HEK293T (cell line): ENCODE measurements around the gene LPIN3.
A peak's percentile ranks its signal among the peaks of the same experiment; 100 is the strongest.

Source experiments
- CTCF ChIA-PET: fragments of 350-600 bp; formaldehyde crosslinking; extraction: SDS; loops from one replicate; lab custom pipeline; 2021; ENCODE audit warnings: antibody characterized with exemption, inconsistent platforms; lab: Yijun Ruan, JAX
- POLR2A ChIA-PET: fragments of 350-600 bp; formaldehyde crosslinking; extraction: SDS; loops from one replicate; lab custom pipeline; 2020; ENCODE audit warnings: antibody characterized with exemption, inconsistent platforms; lab: Yijun Ruan, JAX
- DNase-seq: peaks from one replicate; pipeline ENCODE4 v3.0.0; 2012; ENCODE audit warnings: mixed read lengths; ENCODE audit errors: extremely low spot score
- ARNT ChIP-seq: fragments of 450-650 bp; IDR thresholded peaks from 2 replicates; pipeline ENCODE4 v1.6.1; 2017; ENCODE audit warnings: mild to moderate bottlenecking
- BHLHE40 ChIP-seq: fragments of 450-650 bp; IDR thresholded peaks from 2 replicates; pipeline ENCODE4 v1.6.1; 2016; ENCODE audit warnings: mild to moderate bottlenecking, moderate library complexity, borderline replicate concordance
- CTBP1 ChIP-seq: fragments of 450-650 bp; IDR thresholded peaks from 2 replicates; pipeline ENCODE4 v1.6.1; 2016; ENCODE audit warnings: borderline replicate concordance
- ELF4 ChIP-seq: fragments of 450-650 bp; IDR thresholded peaks from 2 replicates; pipeline ENCODE4 v1.6.1; 2017; ENCODE audit warnings: antibody characterized with exemption
- FOXA1 ChIP-seq: fragments of 450-650 bp; IDR thresholded peaks from 2 replicates; pipeline ENCODE4 v1.6.1; 2016; ENCODE audit warnings: mild to moderate bottlenecking
- FOXK2 ChIP-seq: fragments of 450-650 bp; IDR thresholded peaks from 2 replicates; pipeline ENCODE4 v1.6.1; 2016; ENCODE audit warnings: mild to moderate bottlenecking
- FOXM1 ChIP-seq: fragments of 450-650 bp; IDR thresholded peaks from 2 replicates; pipeline ENCODE4 v1.6.1; 2017; ENCODE audit warnings: mild to moderate bottlenecking, borderline replicate concordance
- HDGF ChIP-seq: fragments of 450-650 bp; IDR thresholded peaks from 2 replicates; pipeline ENCODE4 v1.6.1; 2017; ENCODE audit warnings: antibody characterized with exemption, borderline replicate concordance
- L3MBTL2 ChIP-seq: fragments of 450-650 bp; conservative IDR thresholded peaks from 2 replicates; pipeline ENCODE4 v1.6.1; 2016; ENCODE audit warnings: mild to moderate bottlenecking
- LEF1 ChIP-seq: fragments of 450-650 bp; IDR thresholded peaks from 2 replicates; pipeline ENCODE4 v1.6.1; 2017; ENCODE audit warnings: mild to moderate bottlenecking, borderline replicate concordance
- NFRKB ChIP-seq: fragments of 450-650 bp; IDR thresholded peaks from 2 replicates; pipeline ENCODE4 v1.6.1; 2016; ENCODE audit warnings: mild to moderate bottlenecking, moderate library complexity
- SP1 ChIP-seq: fragments of 450-650 bp; IDR thresholded peaks from 2 replicates; pipeline ENCODE4 v1.6.1; 2017
- SUZ12 ChIP-seq: fragments of 450-650 bp; IDR thresholded peaks from 2 replicates; pipeline ENCODE4 v1.6.1; 2016; ENCODE audit warnings: mild to moderate bottlenecking
- TARDBP ChIP-seq: fragments of 450-650 bp; IDR thresholded peaks from 2 replicates; pipeline ENCODE4 v1.6.1; 2016
- ZNF384 ChIP-seq: fragments of 450-650 bp; IDR thresholded peaks from 2 replicates; pipeline ENCODE4 v1.6.1; 2016
- TF ChIP-seq, protein P1 (sequence below): fragments of 450-650 bp; IDR thresholded peaks from 2 replicates; pipeline ENCODE4 v1.6.1; 2016

The LPIN3 gene, protein sequence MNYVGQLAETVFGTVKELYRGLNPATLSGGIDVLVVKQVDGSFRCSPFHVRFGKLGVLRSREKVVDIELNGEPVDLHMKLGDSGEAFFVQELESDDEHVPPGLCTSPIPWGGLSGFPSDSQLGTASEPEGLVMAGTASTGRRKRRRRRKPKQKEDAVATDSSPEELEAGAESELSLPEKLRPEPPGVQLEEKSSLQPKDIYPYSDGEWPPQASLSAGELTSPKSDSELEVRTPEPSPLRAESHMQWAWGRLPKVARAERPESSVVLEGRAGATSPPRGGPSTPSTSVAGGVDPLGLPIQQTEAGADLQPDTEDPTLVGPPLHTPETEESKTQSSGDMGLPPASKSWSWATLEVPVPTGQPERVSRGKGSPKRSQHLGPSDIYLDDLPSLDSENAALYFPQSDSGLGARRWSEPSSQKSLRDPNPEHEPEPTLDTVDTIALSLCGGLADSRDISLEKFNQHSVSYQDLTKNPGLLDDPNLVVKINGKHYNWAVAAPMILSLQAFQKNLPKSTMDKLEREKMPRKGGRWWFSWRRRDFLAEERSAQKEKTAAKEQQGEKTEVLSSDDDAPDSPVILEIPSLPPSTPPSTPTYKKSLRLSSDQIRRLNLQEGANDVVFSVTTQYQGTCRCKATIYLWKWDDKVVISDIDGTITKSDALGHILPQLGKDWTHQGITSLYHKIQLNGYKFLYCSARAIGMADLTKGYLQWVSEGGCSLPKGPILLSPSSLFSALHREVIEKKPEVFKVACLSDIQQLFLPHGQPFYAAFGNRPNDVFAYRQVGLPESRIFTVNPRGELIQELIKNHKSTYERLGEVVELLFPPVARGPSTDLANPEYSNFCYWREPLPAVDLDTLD

DNA sequence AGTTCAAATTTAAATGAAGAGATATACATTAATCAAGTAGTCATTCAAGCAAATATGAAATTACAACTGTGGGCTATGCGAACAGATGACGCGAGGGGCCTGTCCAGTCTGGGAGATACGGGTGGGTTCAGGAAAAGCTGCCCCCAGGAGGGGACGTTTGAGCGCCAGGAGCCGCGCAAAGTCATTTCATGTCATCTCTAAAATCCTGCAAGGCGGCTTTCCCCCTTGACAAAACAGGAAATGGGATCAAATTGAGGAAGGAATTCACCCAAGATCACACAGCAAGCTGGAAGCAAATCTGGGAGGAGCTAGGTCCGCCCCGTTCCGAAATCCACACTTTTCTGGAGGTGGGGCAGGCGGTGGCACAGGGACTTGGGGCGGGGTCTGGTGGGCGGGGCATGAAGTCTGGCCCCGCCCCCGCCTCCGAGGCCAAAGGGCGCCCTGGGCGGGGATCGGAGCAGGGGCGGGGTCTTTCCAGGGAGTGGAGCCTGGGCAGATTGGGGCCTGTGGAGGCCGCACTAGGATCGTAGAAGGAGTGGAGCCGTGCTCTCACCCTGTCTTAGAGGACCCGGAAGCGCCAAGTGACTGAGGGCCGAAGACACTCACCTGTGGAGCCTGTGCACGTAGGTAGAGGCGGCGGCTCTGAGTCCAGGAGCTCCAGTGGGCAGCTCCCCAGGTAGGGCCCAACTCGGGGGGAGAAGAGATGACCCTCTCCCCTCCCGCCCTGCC, at the start of gene LPIN3:
Gene LPIN3 (plus strand): TSS at position 495 of the 729 bp plus-strand sequence. CDS start 4,983 bp downstream, outside the sequence.
- TF ChIP-seq ELF4 (peak; percentile 65; the same call in 1 of the 2 replicates), TARDBP (no peak), HDGF (0 out of 2 replicates have a peak, but pooled peaks have one; percentile 17)
- CTCF ChIA-PET = interaction anchor here (0.6 to 2.9 kb wide), 16 partner anchors 9 to 375 kb away, joined by 3 to 23 read pairs (median 4); no protein-coding TSS in a partner anchor
- peak; percentile 96 for DNase-seq
- POLR2A ChIA-PET = no interaction called here

DNA sequence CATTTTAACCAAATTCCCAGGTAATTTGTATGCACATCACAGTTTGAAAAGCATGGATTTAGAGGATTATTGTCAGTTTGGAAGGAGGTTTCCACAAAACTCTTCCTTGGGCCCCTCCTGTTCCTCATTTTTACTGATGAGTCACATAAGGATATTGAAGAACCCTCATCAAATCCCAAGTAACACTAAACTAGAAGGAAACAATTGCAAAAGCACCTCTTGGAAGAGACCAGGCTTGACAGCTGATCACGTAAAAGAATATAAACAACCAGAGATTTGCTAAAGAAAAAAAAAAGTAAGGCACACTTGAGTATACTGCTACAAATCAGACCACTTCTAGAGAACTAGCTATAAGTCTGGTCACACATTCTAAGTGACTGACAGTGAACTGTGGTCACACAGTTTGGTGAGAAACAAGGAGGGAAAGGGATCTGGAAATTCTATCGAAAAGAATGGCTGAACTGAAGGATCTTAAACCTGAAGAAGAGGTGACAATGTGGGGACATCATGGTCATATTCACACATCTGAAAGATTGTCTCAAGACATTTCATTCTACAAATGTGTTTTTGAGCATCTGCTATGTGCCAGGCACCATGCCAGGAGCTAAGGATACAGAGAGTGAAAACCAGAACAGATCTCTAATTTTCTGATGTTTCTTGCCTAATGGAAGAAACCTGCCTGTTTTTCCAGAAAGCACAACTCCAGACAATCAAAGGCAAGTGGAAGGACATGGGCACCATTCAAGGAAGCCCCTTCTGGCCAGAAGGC, 47.2 kb upstream of the LPIN3 start:
- ChIA-PET CTCF (interaction anchor here (0.6 kb wide), 1 partner anchor 36 kb away, joined by 7 read pairs; no protein-coding TSS in a partner anchor), POLR2A (no interaction called here)
- TF ChIP-seq FOXM1 (no peak), SP1 (no peak), FOXA1 (no peak), CTBP1 (no peak), FOXK2 (no peak), ARNT (no peak), ZNF384 (no peak), BHLHE40 (no peak), NFRKB (no peak), TARDBP (no peak), ELF4 (no peak), SUZ12 (no peak), LEF1 (no peak), HDGF (no peak), L3MBTL2 (no peak)
- TF ChIP-seq, protein P1, sequence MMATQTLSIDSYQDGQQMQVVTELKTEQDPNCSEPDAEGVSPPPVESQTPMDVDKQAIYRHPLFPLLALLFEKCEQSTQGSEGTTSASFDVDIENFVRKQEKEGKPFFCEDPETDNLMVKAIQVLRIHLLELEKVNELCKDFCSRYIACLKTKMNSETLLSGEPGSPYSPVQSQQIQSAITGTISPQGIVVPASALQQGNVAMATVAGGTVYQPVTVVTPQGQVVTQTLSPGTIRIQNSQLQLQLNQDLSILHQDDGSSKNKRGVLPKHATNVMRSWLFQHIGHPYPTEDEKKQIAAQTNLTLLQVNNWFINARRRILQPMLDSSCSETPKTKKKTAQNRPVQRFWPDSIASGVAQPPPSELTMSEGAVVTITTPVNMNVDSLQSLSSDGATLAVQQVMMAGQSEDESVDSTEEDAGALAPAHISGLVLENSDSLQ = no peak
- no peak for DNase-seq

DNA sequence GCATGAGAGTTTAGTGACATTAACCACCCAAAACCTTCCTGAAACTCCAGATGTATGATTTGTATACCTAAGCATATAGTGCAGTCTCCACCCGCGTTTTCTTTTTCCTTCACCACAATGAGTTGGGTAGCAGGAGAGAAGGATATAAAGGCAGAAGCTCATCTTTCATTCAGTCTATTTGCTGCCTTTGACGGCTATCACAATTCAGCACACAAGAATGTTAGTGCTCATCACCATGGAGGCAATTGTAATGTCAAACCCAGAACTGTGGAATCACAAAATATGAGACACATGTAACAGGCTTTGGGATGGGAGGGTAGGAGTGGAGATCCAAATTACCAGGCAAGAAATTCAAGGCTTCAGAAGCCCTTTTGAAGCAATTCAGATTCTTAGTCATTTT, 40.7 kb upstream of the LPIN3 start:
- POLR2A ChIA-PET = no interaction called here
- TF ChIP-seq NFRKB (no peak), ZNF384 (no peak), TARDBP (no peak), FOXM1 (no peak), ARNT (no peak), SP1 (no peak), HDGF (no peak), LEF1 (no peak), BHLHE40 (no peak), CTBP1 (no peak), L3MBTL2 (no peak), FOXK2 (no peak), SUZ12 (no peak), FOXA1 (no peak)
- TF ChIP-seq, protein P1 = no peak
- DNase-seq = no peak
- CTCF ChIA-PET = no interaction called here

DNA sequence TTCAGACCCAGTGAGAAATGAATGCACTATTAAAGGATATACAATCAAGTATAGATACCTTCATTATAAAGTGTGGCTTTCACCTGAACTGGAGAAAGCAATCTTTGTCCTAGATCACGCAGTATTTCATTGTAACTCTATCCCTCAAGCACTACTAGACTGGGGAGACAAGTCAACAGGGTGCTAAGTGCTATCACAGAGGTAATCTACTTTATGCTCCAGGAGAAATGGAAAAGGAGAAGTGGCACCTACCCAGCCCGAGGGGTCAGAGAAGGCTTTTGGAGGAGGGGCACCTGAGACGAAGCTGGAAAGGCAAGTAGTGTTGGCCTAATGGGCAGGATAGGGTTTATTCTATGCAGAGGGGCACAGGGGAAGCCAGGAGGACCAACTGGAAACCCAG, 40.2 kb upstream of the LPIN3 start:
- TF ChIP-seq L3MBTL2 (no peak), HDGF (no peak), LEF1 (no peak), ELF4 (no peak)
- DNase-seq = no peak
- POLR2A ChIA-PET = no interaction called here
- CTCF ChIA-PET = no interaction called here

DNA sequence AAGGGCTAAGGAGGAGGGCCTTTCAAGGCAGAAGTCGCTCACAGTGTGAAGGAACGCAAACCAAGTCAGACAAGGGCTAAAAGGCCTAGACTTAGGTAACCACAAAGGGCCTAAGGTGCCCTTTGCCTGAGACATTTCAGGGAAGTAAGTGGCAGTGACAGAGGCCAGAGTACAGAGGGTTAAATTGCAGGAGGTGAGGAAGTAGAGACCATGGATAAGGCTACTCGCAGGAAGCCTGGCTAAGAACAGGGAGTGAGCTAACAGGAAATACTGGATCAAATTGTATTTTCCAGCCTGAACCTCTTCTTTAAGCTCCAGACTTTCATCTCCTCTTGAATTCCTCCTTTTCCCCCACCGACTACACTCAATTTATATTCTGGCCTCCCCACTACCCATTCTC, 39.7 kb upstream of the LPIN3 start:
- TF ChIP-seq HDGF (no peak), FOXM1 (no peak), FOXK2 (no peak), SUZ12 (no peak), NFRKB (no peak), ARNT (no peak), TARDBP (no peak), BHLHE40 (no peak)
- TF ChIP-seq, protein P1 = no peak
- ChIA-PET POLR2A (no interaction called here), CTCF (no interaction called here)
- no peak for DNase-seq
